ENCODE measurements around the gene TFDP1. TPM values are rescaled to one million over a fixed set of nuclear protein-coding genes. Genes with fewer than 3 reads are reported as not detected.
A peak's percentile ranks its signal among the peaks of the same experiment; 100 is the strongest.

The TFDP1 gene
- total RNA-seq, 2 donors from 2014 or later: 50.1 to 62.4 TPM

DNA sequence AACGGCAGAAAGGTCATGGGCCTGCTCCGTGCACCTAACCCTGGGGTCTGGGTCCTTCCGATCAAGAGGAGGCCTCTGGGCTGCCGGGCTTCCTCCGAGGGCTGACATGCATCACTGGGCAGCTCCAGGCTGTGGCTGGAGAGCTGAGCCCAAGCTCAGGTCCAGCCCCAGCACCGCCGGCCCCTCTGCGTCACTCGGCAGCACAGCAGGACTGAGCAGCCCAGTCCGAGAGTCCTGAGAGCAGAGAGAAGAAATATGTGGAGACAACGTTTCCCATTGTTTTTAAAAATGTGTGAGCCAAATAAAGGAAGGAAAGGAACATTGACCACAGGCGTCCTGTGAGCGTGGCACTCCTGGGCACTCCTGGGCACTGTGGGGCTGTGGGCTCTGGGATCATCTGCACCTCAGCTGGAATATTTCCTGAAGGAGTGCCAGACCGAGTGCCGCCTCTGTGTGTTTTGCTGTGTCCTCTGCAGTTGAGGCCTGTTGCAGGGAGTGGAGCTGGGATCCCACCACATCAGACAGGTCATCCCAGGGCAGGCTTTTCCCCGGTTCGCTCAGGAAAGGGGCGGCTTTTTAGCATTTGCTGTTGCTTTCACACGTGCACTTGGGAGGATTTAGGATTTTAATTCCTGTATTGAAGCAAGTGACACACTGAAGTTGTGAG, 37.8 kb upstream of the TFDP1 start:
- Histone ChIP-seq H3K36me3 (no peaks in the 10 kb centered on the region), H3K27me3 (replicated peaks; ENCODE audit: insufficient read depth) (no peaks in the 10 kb centered on the region), H3K27ac (peak overlapping the region in 1 of 2 donors; percentile 35), H3K4me3 (no peak overlapping the region), H3K9me3 (no peaks in the 10 kb centered on the region), H3K4me1 (replicated peaks) (no peaks in the 10 kb centered on the region)
- 66% methylated on average over 19 of the region's 19 CpGs for WGBS
- TF ChIP-seq POLR2AphosphoS5 (IDR thresholded peaks at IDR 0.05) (no peak), POLR2A (IDR thresholded peaks at IDR 0.05) (no peak)
- TF ChIP-seq, protein P1, sequence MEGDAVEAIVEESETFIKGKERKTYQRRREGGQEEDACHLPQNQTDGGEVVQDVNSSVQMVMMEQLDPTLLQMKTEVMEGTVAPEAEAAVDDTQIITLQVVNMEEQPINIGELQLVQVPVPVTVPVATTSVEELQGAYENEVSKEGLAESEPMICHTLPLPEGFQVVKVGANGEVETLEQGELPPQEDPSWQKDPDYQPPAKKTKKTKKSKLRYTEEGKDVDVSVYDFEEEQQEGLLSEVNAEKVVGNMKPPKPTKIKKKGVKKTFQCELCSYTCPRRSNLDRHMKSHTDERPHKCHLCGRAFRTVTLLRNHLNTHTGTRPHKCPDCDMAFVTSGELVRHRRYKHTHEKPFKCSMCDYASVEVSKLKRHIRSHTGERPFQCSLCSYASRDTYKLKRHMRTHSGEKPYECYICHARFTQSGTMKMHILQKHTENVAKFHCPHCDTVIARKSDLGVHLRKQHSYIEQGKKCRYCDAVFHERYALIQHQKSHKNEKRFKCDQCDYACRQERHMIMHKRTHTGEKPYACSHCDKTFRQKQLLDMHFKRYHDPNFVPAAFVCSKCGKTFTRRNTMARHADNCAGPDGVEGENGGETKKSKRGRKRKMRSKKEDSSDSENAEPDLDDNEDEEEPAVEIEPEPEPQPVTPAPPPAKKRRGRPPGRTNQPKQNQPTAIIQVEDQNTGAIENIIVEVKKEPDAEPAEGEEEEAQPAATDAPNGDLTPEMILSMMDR (IDR thresholded peaks at IDR 0.05): no peak
- intact Hi-C loops (cut with DNase I): no loop called here
- DNase-seq (ENCODE audit: low spot score): no peak

DNA sequence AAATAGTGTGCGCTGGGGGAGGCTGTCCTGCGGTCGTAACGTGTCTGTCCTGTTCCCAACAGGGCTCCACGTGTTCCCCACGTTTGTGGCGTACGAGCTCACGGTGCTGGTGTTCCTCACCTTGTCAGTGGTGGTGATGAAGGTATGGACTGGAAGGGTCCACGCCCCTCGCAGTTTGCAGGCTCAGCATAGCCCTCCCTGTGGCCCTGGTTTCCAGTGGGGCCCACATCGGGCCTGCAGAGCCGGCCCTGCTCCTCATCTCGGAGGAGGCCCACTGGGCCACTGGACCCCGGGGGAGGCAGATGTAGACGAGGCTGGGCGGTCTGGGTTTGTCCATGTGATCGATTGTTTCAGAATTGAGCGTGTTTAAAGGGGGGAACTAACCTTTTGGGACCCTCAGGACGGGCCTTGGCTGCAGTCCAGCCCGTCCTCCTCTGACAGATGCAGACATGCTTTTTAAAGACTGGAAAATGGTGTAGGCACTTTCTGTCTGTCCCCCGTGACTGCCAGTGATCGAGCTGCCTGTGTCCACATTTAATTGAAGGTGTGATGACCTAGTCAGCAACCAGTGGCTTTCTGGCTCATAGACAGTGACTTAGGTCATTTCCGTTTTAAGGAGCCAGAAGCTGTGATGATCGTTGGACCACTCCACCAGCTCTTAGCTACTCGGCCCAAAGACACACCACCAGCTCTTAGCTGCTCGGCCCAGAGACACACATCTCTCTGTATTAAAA, 37.1 kb upstream of the TFDP1 start:
- Histone ChIP-seq H3K4me3 (no peak overlapping the region), H3K27ac (peak overlapping the region in 1 of 2 donors; percentile 27), H3K4me1 (replicated peaks) (no peaks in the 10 kb centered on the region), H3K9me3 (no peaks in the 10 kb centered on the region), H3K36me3 (no peaks in the 10 kb centered on the region), H3K27me3 (replicated peaks; ENCODE audit: insufficient read depth) (no peaks in the 10 kb centered on the region)
- intact Hi-C loops (cut with DNase I): no loop called here
- no peak for TF ChIP-seq POLR2A (IDR thresholded peaks at IDR 0.05)
- no peak for TF ChIP-seq POLR2AphosphoS5 (IDR thresholded peaks at IDR 0.05)
- TF ChIP-seq, protein P1 (IDR thresholded peaks at IDR 0.05): no peak
- no peak for DNase-seq (ENCODE audit: low spot score)
- WGBS: 81% methylated on average over 26 of the region's 27 CpGs

DNA sequence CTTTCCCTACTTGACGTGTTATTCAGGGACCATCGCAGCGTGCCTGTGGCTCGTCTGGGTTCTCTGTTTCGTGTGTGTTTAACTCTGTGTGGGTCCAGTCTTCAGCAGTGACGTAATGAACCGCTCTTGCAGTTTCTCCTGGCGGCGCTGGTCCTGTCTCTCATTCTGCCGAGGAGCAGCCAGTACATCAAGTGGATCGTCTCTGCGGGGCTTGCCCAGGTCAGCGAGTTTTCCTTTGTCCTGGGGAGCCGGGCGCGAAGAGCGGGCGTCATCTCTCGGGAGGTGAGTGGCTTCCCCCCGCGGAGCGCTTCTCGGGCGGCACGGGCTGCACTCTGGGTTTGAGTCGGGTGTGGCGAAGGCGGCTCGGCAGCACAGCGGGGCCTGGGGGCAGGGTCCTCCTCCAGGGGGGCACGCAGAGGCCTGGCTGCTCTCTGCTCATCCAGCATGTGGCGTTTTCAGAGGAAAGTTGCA, 36.3 kb upstream of the TFDP1 start:
- no peak overlapping the region for H3K27ac ChIP-seq
- no peak overlapping the region for H3K4me3 ChIP-seq
- intact Hi-C loops (cut with DNase I): no loop called here
- no peak for DNase-seq (ENCODE audit: low spot score)
- no peaks in the 10 kb centered on the region for H3K27me3 ChIP-seq (replicated peaks; ENCODE audit: insufficient read depth)
- WGBS: 72% methylated on average over 32 of the region's 32 CpGs
- no peaks in the 10 kb centered on the region for H3K4me1 ChIP-seq (replicated peaks)
- no peaks in the 10 kb centered on the region for H3K9me3 ChIP-seq
- no peaks in the 10 kb centered on the region for H3K36me3 ChIP-seq
- TF ChIP-seq POLR2A (IDR thresholded peaks at IDR 0.05) (no peak), POLR2AphosphoS5 (IDR thresholded peaks at IDR 0.05) (no peak)
- TF ChIP-seq, protein P1 (IDR thresholded peaks at IDR 0.05): no peak

DNA sequence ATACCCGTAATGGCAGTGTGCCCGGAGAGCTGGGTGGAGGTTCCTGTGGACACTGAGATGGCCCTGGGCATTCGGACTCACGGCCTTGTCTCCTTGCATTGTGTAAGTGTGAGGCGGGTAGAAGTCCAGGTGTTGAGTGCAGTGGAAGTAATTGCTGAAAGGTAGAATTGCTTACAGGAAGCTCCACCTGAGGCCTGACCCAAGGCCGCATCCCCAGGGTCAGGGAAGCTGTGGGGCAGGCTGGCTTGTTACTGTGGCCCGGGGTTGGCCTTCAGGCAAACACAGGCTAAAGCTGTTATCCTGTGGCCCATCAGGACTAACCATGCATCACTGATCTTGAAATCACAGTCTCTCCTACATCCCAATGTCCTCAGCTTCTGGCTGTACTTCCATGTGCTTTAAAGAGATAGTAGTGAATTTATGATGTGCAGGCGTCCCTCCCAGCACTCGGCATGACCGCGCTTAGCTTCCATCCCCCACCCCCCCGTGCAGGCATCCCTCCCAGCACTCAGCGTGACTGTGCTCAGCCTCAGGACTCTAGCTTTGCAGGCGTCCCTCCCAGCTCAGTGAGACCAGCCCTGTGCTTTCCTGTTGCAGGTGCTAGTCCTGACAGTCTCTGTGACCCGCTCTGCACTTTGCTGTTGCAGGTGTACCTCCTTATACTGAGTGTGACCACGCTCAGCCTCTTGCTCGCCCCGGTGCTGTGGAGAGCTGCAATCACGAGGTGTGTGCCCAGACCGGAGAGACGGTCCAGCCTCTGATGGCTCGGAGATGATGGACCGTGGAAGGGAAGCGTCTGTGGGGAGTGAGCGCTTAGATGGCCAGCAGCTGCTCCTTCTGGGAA, 35.6 kb upstream of the TFDP1 start:
- Histone ChIP-seq H3K4me3 (no peak overlapping the region), H3K27me3 (replicated peaks; ENCODE audit: insufficient read depth) (no peaks in the 10 kb centered on the region), H3K4me1 (replicated peaks) (no peaks in the 10 kb centered on the region), H3K9me3 (no peaks in the 10 kb centered on the region), H3K36me3 (no peaks in the 10 kb centered on the region), H3K27ac (no peak overlapping the region)
- no peak for DNase-seq (ENCODE audit: low spot score)
- intact Hi-C loops (cut with DNase I): no loop called here
- 70% methylated on average over 25 of the region's 25 CpGs for WGBS
- no peak for TF ChIP-seq POLR2AphosphoS5 (IDR thresholded peaks at IDR 0.05)
- TF ChIP-seq POLR2A (IDR thresholded peaks at IDR 0.05): no peak
- TF ChIP-seq, protein P1 (IDR thresholded peaks at IDR 0.05): no peak
